Measurements from ENCODE around the gene THEMIS.

DNA sequence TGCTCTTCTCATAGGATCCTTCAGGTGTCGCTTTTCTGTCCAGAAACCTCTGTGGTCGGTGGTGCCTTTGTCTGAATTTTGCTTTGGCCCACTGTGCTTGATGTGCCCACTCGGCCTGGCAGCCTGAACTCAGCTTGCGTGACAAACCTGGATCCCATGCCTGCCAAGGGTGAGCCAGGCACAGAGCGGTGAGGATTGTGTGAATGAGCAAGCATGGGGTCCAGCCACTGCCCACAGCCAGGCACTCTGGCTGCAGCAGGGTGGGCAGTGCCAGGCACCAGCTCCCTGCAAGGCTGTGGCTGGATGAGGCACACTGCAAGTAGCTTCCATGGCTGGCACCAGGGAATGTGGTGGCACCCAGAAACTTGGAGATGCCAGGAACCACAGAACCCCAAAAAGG lies 110.3 kb downstream of the THEMIS start:
- TF ChIP-seq, protein P1, sequence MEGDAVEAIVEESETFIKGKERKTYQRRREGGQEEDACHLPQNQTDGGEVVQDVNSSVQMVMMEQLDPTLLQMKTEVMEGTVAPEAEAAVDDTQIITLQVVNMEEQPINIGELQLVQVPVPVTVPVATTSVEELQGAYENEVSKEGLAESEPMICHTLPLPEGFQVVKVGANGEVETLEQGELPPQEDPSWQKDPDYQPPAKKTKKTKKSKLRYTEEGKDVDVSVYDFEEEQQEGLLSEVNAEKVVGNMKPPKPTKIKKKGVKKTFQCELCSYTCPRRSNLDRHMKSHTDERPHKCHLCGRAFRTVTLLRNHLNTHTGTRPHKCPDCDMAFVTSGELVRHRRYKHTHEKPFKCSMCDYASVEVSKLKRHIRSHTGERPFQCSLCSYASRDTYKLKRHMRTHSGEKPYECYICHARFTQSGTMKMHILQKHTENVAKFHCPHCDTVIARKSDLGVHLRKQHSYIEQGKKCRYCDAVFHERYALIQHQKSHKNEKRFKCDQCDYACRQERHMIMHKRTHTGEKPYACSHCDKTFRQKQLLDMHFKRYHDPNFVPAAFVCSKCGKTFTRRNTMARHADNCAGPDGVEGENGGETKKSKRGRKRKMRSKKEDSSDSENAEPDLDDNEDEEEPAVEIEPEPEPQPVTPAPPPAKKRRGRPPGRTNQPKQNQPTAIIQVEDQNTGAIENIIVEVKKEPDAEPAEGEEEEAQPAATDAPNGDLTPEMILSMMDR (IDR thresholded peaks at IDR 0.05; ENCODE audit: insufficient read depth, low read depth, low read length), result no peak
- no peak for TF ChIP-seq EZH2 (IDR thresholded peaks at IDR 0.05; ENCODE audit: insufficient read depth, low read length)

Data from astrocyte (in vitro differentiated cells and primary cell).